A673 (cell line): ENCODE data around the gene CRY2. TPM values are rescaled to one million over a fixed set of nuclear protein-coding genes. Genes with fewer than 3 reads are reported as not detected.

Experiments used
- BruUV-seq: library from RNA; stranded (reverse); fragments of 400-500 nt; replicated peaks from 2 replicates; lab custom pipeline; 2021; lab: Mats Ljungman, UMichigan
- CTCF ChIA-PET: fragments of 300-600 bp; sonication (Branson Sonifier 250); formaldehyde crosslinking; loops from one replicate; lab custom pipeline; 2022; ENCODE audit warnings: antibody characterized with exemption; lab: Charles Lee
- POLR2A ChIA-PET: fragments of 300-600 bp; sonication (Branson Sonifier 250); formaldehyde crosslinking; loops from one replicate; lab custom pipeline; 2022; ENCODE audit warnings: antibody characterized with exemption; ENCODE audit not compliant: low non-redundant PET; lab: Charles Lee
- DNase-seq: peaks from one replicate; pipeline ENCODE4 v3.0.0-alpha.2; 2015; ENCODE audit warnings: low spot score
- H3K27ac ChIP-seq: fragments of 200-600 bp; sonication (generic); 2 replicates; pipeline ENCODE4 v1.5.1; 2016; ENCODE audit warnings: mixed run types, low read depth, mild to moderate bottlenecking, mixed read lengths, antibody characterized with exemption, low read length; ENCODE audit not compliant: poor library complexity, severe bottlenecking
- H3K27me3 ChIP-seq: fragments of 200-600 bp; sonication (generic); replicated peaks from 2 replicates; pipeline ENCODE4 v1.6.1; 2017; ENCODE audit warnings: mixed run types, low read depth, mild to moderate bottlenecking, mixed read lengths, antibody characterized with exemption, low read length; ENCODE audit not compliant: insufficient read depth, poor library complexity
- H3K36me3 ChIP-seq: fragments of 200-600 bp; sonication (generic); 2 replicates; pipeline ENCODE4 v1.6.1; 2016; ENCODE audit warnings: mixed run types, mild to moderate bottlenecking, mixed read lengths, antibody characterized with exemption, low read length; ENCODE audit not compliant: insufficient read depth, poor library complexity, severe bottlenecking
- H3K4me1 ChIP-seq: fragments of 200-600 bp; sonication (generic); 2 replicates; pipeline ENCODE4 v1.6.1; 2017; ENCODE audit warnings: mixed run types, mild to moderate bottlenecking, mixed read lengths, antibody characterized with exemption, low read length; ENCODE audit not compliant: insufficient read depth, poor library complexity, severe bottlenecking
- H3K4me3 ChIP-seq: fragments of 200-600 bp; sonication (generic); 2 replicates; pipeline ENCODE4 v1.5.1; 2016; ENCODE audit warnings: low read depth, mixed run types, mild to moderate bottlenecking, mixed read lengths, low read length; ENCODE audit not compliant: poor library complexity, severe bottlenecking
- H3K9me3 ChIP-seq: fragments of 200-600 bp; sonication (generic); 2 replicates; pipeline ENCODE4 v1.6.1; 2016; ENCODE audit warnings: mixed run types, low read depth, mild to moderate bottlenecking, mixed read lengths, antibody characterized with exemption, low read length; ENCODE audit not compliant: poor library complexity, severe bottlenecking
- EZH2 ChIP-seq: fragments of 200-600 bp; sonication (generic); IDR thresholded peaks from 2 replicates; pipeline ENCODE4 v1.6.1; 2017; ENCODE audit warnings: borderline replicate concordance, low read depth, mild to moderate bottlenecking, mixed read lengths, antibody characterized with exemption, low read length; ENCODE audit not compliant: poor library complexity, severe bottlenecking
- intact Hi-C: fragments of 100-400 bp; cut with micrococcal nuclease; formaldehyde crosslinking; loops from one replicate; pipeline ENCODE4 v1.10.0; 2022; ENCODE audit not compliant: unreplicated experiment
- total RNA-seq: library from RNA; stranded (reverse); gene quantifications from 2 replicates; pipeline ENCODE4 v1.2.3, GENCODE V29; 2021
- TF ChIP-seq, protein P1 (sequence below): fragments of 300-800, 200-600 bp; sonication (generic); conservative IDR thresholded peaks from 2 replicates; pipeline ENCODE4 v1.5.1; 2017; ENCODE audit warnings: low read depth, mild to moderate bottlenecking, antibody characterized with exemption, low read length, moderate library complexity, mixed read lengths

CRY2 gene
- total RNA-seq, 1 experiment from 2014 or later, result 46.4 TPM

- Histone ChIP-seq H3K4me3 (peak overlapping the region; percentile 78), H3K27me3 (no peaks in the 10 kb centered on the region), H3K27ac (peak overlapping the region; percentile 78), H3K4me1 (peaks cover 41% of the 10 kb centered on the region), H3K36me3 (no peaks in the 10 kb centered on the region), H3K9me3 (no peaks in the 10 kb centered on the region)
- TF ChIP-seq, protein P1, sequence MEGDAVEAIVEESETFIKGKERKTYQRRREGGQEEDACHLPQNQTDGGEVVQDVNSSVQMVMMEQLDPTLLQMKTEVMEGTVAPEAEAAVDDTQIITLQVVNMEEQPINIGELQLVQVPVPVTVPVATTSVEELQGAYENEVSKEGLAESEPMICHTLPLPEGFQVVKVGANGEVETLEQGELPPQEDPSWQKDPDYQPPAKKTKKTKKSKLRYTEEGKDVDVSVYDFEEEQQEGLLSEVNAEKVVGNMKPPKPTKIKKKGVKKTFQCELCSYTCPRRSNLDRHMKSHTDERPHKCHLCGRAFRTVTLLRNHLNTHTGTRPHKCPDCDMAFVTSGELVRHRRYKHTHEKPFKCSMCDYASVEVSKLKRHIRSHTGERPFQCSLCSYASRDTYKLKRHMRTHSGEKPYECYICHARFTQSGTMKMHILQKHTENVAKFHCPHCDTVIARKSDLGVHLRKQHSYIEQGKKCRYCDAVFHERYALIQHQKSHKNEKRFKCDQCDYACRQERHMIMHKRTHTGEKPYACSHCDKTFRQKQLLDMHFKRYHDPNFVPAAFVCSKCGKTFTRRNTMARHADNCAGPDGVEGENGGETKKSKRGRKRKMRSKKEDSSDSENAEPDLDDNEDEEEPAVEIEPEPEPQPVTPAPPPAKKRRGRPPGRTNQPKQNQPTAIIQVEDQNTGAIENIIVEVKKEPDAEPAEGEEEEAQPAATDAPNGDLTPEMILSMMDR, result no peak
- no peak for TF ChIP-seq EZH2
- BruUV-seq, result no TSS peak
- DNase-seq, result peak; percentile 58
- CTCF ChIA-PET, result interaction anchor here (0.6 to 2.0 kb wide), 2 partner anchors 34 to 496 kb away, joined by 3 to 7 read pairs; no protein-coding TSS in a partner anchor
- intact Hi-C loops, result no loop called here
- POLR2A ChIA-PET, result interaction anchor here (0.7 kb wide), 1 partner anchor 60 kb away, joined by 3 read pairs; no protein-coding TSS in a partner anchor
These were observed 41.8 kb upstream of the CRY2 start for GRCh38 chr11:45805305-45806071.

DNA sequence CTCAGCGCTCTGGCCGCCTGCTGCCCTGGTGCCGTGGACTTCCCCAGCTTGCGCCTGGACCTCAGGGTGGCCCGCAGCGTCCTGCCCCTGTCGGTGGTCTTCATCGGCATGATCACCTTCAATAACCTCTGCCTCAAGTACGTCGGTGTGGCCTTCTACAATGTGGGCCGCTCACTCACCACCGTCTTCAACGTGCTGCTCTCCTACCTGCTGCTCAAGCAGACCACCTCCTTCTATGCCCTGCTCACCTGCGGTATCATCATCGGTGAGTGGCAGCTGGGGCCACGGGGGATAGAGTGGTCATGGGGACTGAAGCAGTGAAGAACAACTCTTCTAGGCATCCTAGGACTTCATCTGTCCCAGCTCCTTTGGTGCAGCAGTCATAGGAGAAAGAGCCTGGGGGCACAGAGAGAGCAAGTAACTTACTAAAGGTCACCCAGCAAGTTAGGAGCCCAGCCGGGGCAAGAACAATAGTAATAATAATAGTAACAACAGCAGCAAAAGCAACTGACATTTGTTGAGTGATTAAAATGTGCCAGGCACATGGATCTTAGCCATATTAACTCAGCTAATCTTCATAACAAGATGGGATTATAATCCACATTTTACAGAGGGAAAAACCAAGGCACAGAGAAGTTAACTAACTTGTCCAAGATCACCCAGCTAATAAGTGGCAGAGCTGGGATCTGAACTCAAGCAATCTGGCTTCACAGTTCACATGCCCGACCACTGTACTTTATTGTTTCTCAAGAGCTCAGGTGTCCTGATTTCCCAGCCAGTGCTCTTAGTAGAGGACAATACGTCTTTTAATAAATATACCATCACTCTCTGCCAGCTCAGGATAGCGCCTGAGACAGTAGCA lies 41.0 kb upstream of the CRY2 start:
- TF ChIP-seq EZH2, result no peak
- TF ChIP-seq, protein P1, result no peak
- TSS peak; percentile 41 for BruUV-seq
- POLR2A ChIA-PET, result no interaction called here
- Histone ChIP-seq H3K4me3 (peak overlapping the region; percentile 78), H3K27me3 (no peaks in the 10 kb centered on the region), H3K9me3 (no peaks in the 10 kb centered on the region), H3K4me1 (peaks cover 41% of the 10 kb centered on the region), H3K27ac (peak overlapping the region; percentile 78), H3K36me3 (peaks cover 8% of the 10 kb centered on the region)
- DNase-seq, result no peak
- CTCF ChIA-PET, result interaction anchor here (0.5 to 2.0 kb wide), 2 partner anchors 35 to 161 kb away, joined by 7 to 8 read pairs; no protein-coding TSS in a partner anchor
- intact Hi-C loops, result no loop called here

- Histone ChIP-seq H3K27ac (no peak overlapping the region), H3K9me3 (no peaks in the 10 kb centered on the region), H3K36me3 (peaks cover 16% of the 10 kb centered on the region), H3K4me1 (peaks cover 36% of the 10 kb centered on the region), H3K4me3 (peak overlapping the region; percentile 78), H3K27me3 (no peaks in the 10 kb centered on the region)
- intact Hi-C loops, result no loop called here
- DNase-seq, result no peak
- POLR2A ChIA-PET, result no interaction called here
- CTCF ChIA-PET, result interaction anchor here (0.5 kb wide), 1 partner anchor 160 kb away, joined by 8 read pairs; no protein-coding TSS in a partner anchor
- no peak for TF ChIP-seq EZH2
- BruUV-seq, result no TSS peak
These were observed 40.1 kb upstream of the CRY2 start for GRCh38 chr11:45806937-45807791.
